HG02870 (cell line): ENCODE data around the gene C1QTNF9B.
"Not testable (repeated sequence)": the region's sequence is repeated elsewhere in the genome, so short reads cannot be mapped to it uniquely, and the experiment has no call there.

Experiments used
- ATAC-seq: cut with Tn5 transposase; IDR thresholded peaks from one replicate; pipeline ENCODE4 v1.9.1; 2021; ENCODE audit warnings: mild to moderate bottlenecking, moderate library complexity; ENCODE audit not compliant: unreplicated experiment

Gene C1QTNF9B

DNA sequence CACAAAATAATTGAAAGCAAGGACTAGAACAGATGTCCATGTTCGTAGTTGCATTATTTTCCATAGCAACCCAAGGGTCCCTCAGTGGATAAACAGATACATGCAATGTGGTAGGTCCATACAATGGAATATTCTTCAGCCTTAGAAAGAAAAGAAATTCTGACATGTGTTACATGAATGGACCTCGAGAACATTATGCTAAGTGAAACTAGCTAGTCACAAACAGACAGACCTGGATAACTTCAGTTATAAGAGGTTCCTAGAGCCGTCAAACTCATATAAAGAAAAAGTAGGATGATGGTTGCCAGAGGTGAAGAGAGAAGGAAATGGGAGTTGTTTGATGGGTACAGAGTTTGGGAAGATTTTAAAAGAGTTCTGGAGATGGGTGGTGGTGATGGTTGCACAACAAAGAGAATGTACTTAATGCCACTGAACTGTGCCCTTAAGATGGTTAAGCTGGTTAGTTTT is at the start of gene C1QTNF9B:
C1QTNF9B (minus strand) TSS at position 51 of the 468 bp plus-strand sequence.
- ATAC-seq: not testable (repeated sequence)

DNA sequence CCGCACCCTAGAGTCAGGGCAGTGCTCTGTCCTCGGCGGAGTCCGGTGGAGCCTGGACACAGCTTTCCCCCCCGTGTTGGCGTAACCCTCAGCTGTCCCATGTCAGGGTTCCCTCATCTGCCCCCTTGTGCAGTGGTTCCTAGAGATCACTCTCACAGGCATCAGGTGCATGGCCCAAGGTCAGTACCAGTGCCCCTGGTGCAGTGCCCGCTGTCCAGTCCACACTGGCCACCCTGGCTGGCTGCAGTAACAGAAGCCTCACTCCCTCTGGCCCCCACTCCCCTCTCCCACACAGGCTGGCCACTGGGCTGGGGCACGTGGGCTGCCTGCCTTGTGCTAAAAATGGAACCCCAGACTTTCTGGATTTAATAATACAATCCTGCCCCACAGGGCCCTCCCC is 49.6 kb upstream of the C1QTNF9B start:
- no peak for ATAC-seq

DNA sequence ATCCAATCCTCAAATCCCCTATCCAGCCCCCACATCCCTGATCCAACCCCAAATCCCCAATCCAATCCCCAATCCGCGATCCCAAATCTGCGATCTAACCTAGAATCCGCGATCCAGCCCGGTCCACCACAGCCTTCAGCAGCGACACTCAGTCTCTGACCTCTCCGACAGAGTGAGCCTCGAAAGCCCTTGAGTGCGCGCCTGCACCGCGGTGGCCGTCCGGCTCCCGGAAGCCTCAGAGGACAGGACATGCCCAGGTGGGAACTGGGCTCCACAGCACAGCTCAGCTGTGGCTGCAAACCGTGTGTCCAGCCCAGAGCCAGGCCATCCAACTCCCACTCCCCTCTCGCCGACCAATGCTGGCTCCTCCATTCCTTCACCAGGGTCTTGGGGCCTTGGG is 48.8 kb upstream of the C1QTNF9B start:
- no peak for ATAC-seq

DNA sequence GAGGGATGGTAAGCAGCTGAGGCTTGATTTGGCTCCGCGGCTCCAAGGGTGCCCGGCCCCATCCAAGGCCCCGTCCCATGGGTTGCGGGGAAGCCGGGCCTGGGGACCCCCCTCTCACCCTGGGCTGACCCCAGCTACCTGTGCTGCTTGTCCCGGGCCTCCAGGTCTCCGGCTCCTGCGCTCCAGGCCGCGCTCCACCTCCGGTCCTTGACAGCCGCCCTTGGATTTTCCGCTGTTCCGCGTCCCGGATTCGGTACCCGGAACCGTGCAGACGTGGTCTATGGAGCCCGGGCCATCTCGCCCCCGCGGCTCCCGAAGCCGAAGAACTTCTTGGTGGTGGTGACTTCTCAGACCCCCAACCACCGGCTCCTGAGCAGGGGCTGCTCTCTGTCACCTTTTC is 48.3 kb upstream of the C1QTNF9B start:
- ATAC-seq: no peak

DNA sequence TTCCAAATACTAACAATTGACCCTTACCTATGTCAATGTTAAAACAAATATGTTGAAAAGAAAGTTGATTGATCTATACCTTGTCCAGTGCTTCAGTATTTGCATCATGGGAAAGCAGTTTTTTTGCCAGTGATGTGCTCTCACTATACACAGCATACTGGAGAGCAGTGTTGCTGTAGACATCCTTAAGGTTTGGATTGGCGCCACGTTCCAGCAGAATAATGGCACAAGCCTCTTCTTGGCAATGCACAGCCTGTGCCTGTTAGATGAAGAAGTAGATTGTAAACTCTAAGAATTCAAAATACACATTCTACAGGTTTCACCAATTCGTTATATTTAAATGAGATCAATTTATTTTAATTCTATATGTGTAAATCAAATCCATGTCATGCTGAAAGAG is 43.9 kb upstream of the C1QTNF9B start:
- ATAC-seq: no peak

DNA sequence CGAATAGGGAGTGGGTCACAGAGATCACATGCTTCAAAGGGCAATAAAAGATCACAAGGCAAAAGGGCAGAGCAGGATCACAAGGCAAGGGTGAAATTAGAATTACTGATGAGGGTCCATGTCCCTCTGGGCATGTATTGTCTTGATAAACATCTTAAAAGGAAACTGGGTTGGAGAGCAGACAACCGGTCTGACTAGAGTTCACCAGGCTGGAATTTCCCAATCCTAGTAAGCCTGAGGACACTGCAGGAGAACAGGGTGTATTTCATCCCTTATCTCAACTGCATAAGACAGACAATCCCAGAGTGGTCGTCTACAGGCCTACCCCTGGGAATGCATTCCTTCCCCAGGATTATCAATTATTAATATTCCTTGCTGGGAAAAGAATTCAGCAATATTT is 42.4 kb upstream of the C1QTNF9B start:
- not testable (repeated sequence) for ATAC-seq

DNA sequence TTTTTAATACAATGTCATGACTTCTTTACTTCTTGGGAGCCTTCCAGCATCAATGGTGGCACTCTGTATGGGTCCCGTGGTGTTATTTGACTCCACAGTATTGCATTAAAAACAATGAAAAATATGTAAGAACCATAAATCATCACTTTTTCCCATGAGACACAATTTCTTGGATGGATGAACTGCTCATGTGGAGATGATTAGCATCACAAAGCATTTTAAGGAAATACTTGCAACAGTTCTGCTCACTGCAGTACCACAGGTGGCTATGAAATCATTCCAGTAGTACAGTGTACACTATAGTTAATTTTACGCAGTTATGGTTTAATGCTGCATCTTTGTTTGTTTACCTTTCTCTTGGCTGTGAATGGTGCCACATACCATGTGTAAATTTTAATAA is 37.2 kb upstream of the C1QTNF9B start:
- ATAC-seq: no peak

DNA sequence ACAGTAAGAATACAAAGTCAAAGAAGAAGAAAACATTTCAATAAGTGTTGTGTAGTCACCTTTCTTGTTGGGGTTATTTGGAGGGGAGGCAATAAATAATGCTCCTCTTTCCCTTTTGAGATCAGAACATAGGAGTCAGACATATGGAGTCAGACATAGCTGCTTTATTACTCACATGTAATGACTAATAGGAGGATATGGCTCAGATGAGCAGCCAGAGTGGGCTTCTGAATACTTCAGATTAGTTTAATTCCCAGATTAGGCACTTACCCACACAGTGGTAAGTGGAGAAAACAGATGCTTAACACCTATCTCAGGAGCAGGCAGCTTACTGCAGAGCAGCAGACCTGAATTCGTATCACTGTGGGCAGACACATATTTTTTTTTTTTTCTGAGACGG is 31.7 kb upstream of the C1QTNF9B start:
- ATAC-seq: no peak

DNA sequence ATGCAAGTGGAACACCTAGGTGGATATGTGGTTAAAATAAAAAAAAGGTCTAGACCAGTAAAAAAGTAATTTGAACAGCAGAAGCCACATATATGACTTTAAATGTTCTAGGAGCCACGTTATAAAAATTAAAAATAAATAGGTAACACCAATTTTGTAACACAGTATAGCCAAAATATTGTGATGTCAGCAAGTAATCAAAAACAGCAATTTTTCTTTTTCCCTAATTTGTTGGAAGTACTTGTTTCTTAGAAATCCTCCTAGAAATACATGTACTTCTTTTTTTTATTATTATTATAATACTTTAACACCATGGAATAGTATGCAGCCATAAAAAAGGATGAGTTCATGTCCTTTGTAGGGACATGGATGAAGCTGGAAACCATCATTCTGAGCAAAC is 25.7 kb upstream of the C1QTNF9B start:
- no peak for ATAC-seq

DNA sequence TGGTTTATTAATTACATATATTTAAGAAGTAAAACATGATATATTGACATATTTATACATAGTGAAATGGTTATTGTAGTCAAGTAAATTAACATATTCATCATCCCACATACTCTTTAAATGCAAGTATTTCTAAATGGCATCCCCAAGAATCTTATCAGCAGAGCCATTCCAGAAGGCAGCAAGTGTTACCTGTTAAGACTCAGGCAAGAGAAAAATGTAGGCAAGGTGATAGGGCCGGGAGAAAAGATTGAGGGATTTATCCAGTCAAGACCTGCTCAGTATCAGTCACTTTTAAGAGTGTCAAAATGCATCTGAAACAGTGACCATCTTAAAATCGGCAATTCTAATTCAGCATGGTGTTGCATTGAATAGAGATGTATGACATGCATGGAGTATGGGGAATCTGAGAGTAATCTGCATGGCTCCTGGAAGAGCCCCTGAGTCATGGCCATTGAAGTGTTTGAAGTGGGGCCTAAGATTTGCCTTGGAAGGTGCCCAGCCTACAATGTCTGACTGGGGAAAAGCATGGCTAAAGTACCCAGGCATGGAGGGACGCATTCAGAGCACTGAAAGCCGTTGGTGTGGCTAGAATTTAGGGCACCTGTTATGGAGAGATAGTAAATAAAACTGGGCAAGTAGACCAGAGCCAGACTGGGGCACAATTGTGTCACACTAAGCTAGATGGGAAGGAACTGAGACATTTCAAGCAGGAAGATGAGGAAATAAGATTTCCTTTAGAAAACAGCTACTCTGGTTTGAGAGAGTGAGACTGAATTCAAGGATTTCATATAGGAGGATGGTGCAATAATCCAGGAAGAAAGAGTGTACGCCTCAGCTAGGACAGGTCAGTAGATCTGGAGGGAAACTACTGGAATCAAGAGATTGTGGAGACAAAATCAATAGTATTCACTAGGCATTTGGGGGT is 25.0 kb upstream of the C1QTNF9B start:
- ATAC-seq: no peak

DNA sequence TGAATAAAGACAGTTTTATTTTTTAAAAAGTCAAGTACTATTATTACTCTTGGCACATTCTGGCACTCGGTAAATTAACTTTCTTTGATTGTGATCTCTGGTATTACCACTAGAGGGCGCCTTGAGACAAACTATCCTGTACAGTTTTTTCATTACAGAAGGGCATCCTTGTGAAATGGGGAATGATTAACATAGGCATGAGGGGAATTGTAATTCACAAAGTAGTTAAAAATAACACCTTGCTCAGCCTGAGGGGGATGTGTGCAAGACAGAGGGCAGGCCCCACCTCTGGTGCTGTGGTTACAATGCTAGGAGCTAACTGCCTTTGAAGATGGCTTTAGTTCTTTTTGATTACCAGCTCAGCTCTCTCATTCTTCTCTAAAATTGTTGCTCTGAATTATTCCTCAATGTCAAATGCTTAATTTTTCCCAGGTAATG is 24.2 kb upstream of the C1QTNF9B start:
- ATAC-seq: no peak

DNA sequence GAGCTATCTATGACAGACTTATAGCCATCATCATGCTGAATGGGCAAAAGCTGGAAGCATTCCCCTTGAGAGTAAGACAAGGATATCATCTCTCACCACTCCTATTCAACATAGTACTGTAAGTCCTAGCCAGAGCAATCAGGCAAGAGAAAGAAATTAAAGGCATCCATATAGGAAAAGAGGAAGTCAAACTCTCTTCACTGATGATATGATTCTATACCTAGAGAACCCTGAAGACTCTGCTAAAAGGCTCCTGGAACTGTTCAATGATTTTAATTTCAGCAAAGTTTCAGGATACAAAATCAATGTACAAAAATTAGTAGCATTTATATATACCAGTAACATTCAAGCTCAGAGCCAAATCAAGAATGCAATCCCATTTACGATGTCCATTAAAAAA is 21.7 kb upstream of the C1QTNF9B start:
- no peak for ATAC-seq

DNA sequence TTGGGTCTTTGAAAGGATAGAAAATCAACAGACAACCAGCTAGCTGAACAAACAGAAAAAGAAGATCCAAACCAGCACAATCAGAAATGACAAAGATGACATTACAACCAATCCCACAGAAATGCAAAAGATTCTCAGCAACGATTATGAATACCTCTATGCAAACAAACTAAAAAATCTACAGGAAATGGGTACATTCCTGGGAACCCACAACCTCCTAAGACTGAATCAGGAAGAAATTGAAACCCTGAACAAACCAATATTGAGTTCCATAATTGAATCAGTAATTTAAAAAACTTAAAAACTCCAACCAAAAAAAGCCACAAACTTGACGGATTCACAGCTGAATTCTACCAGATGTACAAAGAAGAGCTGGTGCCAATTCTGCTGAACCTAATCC is 20.9 kb upstream of the C1QTNF9B start:
- ATAC-seq: no peak

DNA sequence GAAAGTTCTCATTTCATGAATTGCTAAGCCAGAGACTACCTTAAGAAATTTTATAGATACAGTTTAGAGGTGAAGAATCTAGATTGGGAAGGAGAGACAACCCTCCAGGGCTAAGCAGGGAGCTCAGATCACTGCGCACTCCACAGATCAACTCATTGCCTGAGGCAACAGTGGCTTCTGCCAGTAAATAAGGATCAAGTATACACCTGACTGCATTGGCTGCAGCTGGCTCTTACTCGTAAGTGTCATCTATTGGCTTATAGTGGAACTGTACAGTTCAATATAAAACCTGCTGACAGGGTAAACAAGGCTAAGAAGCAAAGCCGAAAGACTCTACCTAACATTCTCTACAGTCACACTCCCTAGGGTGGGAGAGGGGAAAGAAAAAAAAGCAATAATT is 18.0 kb upstream of the C1QTNF9B start:
- ATAC-seq: no peak

DNA sequence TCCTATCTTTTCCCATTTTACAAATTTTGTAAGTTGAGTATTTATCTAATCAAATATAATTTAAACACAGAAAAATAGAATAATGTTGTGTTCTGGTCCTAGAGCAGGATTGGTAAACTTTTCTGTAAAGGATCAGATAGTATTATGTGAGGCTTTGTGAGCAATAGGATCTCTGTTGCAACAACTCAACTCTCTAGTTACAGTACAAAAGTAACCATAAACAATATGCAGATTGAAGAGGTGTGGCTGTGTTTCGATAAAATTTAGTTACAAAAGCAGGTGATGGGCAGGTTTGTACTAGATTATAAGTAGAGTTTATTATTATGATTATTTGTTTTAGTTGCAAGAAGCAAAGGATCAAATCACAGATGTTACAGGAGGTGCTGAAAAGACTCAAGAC is 15.2 kb upstream of the C1QTNF9B start:
- no peak for ATAC-seq

DNA sequence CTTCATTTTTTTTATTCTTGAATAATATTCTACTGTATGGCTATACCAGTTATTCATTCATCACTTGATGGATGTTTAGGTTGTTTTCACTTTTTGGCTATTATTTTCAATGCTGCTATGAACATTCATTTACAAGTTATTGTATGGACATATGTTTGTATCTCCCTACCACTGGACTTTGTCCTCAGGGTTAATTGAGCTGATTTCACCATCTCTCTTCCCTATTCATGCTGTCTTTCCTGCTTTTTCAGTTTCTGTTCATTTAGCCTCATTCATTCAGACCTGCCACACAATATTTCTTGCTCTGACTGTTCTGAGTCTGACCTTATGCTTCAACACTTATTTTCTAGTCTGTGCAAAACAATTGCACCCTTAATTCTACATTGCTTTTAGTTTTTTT is 12.3 kb upstream of the C1QTNF9B start:
- ATAC-seq: no peak

DNA sequence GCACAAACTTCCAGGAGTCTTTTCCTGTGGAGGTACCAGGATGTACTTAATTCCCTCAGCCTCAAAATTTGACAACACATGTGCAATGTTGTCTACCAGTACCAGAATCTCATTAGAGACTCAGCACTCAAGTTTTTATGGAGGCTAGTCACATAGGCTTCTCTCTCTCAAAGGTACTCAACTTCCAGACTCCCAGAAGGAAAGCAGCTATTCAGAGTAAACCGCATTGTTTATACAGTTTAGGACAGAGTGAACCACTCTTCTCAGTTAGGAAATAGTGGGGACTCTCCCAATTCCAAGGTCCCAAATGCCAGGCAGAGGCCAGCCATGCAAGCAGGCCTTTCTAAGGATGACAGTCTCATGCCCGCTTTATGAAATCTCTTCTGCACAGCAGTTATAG is 8.5 kb upstream of the C1QTNF9B start:
- no peak for ATAC-seq

DNA sequence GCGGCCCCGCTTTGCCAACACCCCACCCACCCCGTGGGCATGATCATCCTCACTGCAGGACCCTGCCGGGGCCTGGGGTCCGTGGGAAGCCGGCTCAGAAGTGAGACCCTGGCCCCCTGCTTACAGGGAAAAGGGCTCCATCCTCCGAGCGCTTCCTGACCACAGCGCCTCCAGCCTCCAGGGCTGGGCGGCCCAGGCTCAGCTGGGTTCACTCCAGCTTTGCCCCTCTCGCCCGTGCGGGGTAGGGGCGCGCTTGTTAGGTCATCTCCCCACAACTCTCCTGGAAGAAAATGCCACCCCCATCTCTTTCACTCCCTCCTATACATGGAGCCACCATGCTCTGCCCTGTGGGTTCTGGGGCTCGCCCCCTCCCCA is 6.6 kb upstream of the C1QTNF9B start:
- ATAC-seq: no peak

DNA sequence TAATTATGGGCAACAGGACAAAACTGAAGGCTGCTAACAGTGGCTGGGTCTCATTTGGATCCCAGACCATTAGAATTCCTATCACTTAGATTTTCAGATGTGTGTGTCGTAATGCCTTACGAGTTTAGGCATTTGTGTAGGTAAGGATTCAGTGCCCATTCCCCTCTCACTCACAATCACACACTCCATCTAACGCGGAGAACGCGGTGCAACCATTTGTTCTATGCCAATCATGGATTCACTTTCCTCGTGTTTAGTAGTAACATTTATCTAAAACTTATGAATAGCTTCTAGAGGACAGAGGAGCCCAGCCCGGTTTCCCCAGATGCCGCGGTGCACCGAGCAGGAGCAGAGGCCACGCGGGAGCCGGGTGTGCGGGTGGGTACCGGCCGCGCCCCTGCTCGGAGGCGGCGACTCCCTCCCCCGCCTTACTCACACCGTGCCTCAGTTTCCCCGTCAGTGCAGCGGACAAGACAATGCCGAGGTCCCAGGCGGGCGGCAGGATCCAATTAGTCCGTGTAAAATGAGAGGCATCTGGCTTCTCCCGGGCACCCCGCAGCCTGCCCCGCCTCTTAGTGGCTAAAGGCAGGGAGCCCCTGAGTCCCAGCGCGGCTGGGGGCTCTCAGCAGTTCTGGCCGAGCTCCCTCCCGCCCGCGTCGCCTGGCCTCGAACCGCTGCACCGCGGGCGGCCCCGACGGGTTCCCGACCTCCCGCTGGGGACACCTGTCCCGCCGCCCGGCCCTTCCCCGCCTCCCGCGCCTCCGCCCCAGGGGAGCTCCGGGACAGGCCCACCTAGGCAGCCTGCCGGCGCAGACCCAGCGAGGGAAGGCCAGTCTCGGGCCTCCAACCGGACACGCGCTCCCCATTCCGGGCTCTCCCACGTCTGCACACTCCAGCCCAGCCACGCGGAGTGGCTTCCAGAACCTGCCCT is 5.9 kb upstream of the C1QTNF9B start:
- no peak for ATAC-seq

DNA sequence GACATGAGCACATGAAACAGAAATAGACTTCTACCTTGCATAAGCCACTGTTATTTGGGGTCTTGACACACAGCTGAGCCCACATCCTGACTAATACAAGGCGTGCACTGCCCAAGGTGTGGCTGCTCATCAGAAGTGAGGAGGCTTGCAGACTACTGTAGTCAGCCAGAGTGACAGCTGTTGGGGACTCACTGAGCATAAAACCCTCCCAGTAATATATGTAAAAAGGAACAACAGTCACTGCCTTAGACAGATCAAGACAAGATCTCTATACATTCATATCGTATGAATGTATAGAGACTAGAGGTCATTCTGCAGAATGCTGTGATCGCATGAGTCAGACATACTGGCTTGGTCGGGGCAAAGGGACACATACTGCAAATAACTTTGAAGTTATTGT is 4.1 kb upstream of the C1QTNF9B start:
- peak; percentile 59 for ATAC-seq

DNA sequence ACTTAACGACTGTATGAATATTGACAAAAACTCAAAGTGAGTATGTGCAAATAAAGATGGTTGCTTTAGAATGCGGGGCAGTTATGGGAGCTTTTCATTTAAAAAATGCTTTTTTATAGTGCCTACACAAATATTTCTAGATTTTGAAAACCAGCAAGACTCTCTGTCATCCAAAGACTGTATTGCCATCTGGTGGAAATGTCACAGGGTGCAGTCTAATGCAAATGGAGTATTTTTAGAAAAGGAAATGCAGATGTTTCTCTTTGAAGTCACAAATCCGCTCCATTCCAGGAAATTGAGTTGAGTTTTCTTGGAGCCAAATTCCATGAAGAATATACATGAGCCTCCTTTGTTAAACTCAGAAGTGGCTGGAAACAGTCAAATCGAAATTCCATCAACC is 2.3 kb upstream of the C1QTNF9B start:
- ATAC-seq: no peak

DNA sequence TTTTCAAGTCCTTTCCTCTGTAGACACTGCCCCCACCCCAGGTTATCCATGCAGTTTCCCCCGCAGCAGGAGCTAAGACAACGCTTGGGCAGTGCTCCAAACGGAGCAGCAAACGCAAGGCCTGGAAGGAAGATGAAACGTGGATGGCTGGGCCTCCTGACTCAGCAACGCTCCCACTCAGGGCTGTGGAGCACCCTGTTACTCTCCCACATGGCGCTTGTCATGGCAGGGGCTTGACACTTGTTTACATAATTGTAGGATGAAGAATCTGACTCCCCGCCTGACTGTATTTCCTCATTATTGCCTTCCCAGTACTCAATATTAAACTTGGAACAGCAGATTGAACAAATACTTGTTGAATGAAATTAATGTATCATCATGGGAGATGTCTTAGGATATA is 799 bp upstream of the C1QTNF9B start:
- no peak for ATAC-seq
